Activated naive CD4-positive, alpha-beta T cell treated with Interleukin-2 at 50 U/mL for 16 hours (primary cell): Measurements from ENCODE around the gene NPHP4.

Source experiments
- DNase-seq: peaks from one replicate; pipeline ENCODE4 v3.0.0-alpha.2; 2020

NPHP4 gene

DNA sequence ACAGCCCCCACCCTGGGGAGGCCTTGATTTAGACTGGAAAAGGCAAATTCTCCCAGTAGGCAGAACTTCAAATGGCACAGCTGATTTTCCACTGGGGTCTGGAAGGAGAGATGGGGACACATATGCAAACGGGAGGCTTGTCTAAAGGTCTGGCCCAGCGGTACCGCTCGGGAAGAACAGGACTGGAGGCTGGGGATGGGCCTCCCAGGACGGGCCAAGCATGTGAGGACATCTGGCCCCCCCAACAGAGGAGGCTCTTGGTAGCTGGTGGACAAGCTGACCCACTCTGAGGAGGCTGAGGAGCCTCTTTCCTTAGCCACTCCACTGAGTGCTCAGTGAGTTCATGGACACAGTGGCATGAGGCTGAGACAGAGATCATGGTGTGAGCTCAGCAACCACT lies 170.0 kb downstream of the NPHP4 start:
- no peak for DNase-seq

DNA sequence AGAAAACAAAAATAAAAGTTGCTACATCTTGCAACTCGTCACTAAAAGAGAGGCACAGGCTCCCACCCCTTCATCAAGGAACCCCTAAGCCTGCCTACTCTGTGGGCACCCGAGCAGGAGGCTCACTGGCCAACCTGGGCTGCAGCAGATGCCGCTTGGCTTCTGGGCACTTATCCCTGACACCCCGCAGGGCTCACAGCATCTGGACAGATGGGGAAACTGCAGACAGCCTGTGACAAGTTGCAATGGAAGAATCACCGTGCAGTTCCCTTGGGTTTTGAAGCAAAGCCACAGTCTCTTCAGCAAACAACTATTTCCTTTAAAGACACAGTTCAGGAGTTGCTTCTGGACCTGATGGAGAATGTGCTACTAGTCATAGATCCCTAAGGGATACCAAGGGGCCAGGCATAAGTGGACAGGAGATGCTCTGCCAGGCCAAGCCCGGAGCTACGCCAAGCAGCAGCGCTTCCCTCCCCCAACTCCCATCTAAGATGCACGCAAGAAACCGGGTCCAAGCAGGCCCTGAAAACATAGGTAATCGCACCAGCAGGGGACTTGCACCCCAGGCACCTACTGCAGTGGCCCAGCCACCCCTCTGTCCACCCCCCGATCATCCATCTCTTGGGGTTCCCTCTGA lies 170.6 kb downstream of the NPHP4 start:
- DNase-seq, result no peak

DNA sequence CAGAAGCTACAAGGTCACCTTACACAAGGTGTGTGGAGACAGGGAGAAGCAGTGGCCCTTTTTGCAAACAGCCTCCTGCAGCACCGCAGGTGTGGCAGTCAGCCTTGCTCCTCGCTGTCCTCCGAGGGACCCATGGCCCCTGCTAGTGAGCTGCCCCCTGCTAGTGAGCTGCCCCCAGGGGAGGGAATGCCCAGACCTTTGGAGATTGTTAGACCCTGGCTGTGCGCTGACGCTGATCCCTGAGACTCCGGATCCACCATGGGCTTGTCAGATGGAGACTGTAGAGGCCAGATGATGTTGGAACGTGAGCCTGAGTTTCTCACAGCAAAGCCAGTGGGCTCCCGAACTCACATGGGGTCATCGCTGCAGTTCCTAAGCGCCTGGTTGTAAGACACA lies 172.2 kb downstream of the NPHP4 start:
- DNase-seq, result no peak

DNA sequence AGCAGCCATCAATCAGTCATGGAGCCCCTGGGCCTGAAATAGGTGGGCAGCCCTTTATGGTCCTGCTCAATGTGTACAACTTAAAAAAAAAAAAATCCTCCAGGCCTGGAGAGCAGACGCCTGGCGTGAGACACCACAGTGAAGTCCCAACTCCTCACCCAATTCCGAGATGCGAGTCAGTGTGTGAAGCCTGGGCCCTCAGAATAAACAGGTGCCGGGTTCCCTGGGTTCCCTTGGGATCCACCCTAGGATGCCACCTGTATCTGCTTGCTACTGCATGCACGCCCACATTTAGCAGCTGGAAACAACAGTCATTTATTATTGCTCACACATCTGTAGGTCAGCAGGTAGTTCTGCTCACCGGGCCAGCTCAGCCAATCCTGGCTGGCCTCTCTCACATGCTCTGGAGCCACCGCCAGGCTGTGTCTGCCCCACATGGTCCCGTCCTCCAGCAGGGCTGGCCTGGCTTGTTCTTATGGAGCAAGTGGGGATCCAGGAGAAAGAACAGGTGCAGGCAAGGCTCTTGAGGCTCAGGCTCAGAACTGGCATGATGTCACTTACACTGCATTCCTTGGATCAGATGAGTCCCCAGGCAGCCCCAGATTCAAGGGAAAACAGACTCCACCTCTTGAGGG lies 172.7 kb downstream of the NPHP4 start:
- DNase-seq, result no peak

DNA sequence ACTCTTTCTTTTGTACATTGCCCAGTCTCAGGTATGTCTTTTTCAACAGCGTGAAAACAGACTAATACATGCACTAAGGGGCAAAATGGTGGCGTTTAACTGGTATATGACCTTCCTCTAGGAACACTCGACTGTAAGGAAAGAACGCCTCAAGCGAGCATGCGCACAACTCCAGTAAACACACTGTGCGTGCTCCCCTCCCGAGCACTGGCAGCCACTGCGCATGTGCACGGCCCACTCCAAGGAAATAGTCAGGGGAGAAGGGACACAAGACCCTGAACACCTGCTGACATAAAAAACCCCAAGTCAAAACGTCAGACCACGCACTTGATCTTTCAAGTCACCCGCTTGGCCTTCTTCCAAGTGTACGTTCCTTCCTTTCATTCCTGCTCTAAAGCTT lies 173.5 kb downstream of the NPHP4 start:
- DNase-seq, result no peak

DNA sequence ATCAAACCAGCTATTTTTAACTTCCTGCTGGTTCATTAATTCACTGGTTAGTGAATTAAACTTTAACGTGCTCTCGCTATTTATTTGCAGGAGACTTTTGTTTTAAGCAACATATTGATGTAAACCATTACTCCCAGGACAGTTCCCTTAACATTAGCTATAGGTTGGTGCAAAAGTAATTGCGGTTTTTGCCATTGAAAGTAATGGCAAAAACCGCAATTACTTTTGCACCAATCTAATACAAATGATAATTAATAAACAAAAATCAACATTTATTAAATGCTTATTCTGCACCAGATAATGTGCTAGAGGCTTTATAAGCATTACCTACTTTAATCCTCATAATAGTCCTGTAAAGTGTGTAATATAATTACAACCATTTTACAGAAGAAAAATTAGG lies 176.5 kb downstream of the NPHP4 start:
- DNase-seq, result no peak

DNA sequence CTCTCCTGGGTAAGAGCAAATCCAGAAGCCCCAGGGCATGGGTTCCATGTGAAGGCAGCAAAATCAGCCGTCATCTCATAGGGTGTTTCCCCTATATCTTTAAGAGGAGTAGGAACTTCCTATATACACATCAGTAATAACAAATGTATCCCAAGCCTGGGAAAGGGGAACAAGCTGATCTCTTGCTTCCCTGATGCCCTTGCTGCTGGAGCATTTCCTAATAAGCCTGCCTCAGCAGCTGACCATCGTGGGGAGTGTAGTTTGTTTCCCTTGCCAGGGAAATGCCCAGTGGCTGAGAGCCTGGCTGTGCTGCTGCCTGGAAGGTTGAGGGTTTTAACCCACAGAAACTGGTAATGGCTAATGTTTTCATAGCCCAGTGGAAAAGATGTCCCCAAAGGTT lies 177.0 kb downstream of the NPHP4 start:
- DNase-seq, result no peak

DNA sequence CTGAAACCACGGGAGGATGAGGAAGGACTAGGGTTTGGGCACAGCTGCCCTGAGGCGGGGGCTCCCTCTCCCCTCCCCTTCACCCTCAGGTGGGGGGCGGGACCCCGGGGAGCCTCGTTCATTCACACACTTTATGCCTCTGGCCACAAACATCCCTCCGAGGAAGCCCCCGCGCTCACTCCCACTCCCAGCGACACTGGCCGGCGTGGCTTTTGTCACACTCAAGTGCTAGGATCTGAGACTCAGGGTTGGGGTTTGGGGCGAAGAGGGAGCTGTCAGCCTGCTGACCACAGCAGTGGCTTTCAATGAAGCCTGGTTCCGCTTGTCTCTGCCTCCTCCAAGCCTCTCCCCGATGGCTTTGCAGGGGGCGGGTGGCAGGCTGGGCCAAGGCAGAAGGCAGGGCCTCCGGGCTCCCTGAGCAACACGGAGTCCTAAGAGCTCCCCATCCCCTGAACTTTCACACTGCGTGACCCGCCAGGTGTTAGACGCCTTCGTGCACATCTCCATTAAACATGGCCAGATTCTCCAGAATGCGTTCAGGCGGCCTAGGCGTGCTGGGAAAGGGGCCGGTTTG lies 178.1 kb downstream of the NPHP4 start:
- no peak for DNase-seq

DNA sequence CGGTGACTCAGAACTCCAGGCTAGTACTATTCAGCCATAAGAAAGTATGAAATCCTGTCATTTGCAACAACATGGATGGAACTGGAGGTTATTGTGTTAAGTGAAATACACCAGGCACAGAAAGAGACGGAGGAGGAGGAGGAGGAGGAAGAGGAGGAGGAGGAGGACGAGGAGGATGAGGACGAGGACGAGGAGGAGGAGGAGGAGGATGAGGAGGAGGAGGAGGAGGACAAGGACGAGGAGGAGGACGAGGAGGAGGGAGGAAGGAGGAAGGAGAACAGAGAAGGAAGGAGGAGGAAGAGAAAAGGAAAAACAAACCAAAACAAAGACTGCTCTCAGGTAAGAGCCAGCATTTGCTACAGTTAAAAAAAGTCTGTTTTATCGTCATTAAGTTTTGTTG lies 178.7 kb downstream of the NPHP4 start:
- no peak for DNase-seq
